GM18519 (cell line): ENCODE measurements around the gene RYR2.
A peak's percentile ranks its signal among the peaks of the same experiment; 100 is the strongest.

Experiments used
- ATAC-seq: cut with Tn5 transposase; IDR thresholded peaks from one replicate; pipeline ENCODE4 v1.9.1; 2021; ENCODE audit warnings: mild to moderate bottlenecking, moderate library complexity; ENCODE audit not compliant: unreplicated experiment, low FRiP score

Gene RYR2

GRCh38 chr1:237749122-237749521 lies 707.1 kb downstream of the RYR2 start:
- ATAC-seq = no peak

- no peak for ATAC-seq
These were observed 709.1 kb downstream of the RYR2 start for GRCh38 chr1:237751090-237751489.

GRCh38 chr1:237754627-237755026 lies 712.6 kb downstream of the RYR2 start:
- ATAC-seq = no peak

GRCh38 chr1:237756304-237756967 lies 714.5 kb downstream of the RYR2 start:
- no peak for ATAC-seq

- no peak for ATAC-seq
These were observed 717.4 kb downstream of the RYR2 start for GRCh38 chr1:237759377-237759776.

DNA sequence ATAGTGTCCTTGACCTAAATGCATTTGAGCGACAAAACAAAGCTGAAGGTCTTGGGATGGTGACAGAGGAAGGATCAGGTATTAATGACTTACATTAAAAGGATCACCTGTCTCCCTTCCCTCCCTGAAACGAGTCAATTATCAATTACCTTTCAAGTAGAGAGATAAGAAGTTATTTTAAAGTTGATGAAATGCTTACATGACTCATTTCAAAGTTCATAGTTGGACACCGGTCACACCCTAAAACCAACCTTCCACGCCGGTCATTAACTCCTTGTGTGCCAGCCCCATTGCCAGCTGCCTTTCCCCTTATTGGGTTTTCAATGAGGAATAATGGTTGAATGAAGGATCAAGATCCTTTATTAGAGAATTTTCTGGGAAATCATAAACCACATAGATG lies 719.0 kb downstream of the RYR2 start:
- ATAC-seq = no peak

DNA sequence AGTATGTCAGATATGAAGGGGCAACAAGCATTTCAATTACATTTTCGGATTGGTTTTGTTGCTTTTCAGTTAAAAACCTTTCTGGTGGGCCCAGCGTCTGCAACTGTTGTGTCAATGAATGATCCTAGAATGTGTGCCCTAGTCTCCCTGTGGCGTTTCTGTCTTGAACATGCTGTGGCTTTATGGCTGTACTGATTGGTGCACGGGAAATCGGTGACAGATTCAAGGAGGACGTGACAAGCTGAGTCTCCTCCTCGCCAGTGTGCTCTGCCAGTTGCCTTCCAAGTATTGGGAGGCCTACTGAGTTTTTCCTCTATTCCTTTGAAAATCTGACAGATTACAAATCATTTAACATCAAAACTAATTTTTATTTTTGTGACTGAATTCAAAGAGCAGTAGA lies 721.2 kb downstream of the RYR2 start:
- ATAC-seq = no peak

GRCh38 chr1:237763751-237764150 lies 721.8 kb downstream of the RYR2 start:
- ATAC-seq = no peak

- no peak for ATAC-seq
These were observed 727.9 kb downstream of the RYR2 start for GRCh38 chr1:237769916-237770315.

DNA sequence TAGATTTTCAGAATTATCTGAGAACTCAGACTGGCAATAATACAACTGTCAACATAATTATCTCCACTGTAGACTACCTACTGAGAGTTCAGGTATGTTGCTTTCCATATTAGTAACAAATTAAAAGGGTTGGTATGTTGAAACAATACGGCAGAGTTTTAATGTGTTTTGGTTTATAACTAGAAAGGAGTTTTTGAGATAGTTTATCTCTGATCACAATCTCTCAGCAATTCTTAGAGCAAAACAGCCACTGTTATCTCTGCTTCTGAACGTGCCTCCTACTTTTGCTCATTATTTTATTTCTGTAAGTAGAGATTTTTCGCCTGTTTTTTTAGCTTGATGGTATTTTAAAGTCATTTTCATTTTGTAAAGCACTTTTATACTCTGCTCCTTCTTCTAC lies 730.0 kb downstream of the RYR2 start:
- ATAC-seq = no peak

- ATAC-seq = no peak
These were observed 732.3 kb downstream of the RYR2 start for GRCh38 chr1:237774246-237774645.

DNA sequence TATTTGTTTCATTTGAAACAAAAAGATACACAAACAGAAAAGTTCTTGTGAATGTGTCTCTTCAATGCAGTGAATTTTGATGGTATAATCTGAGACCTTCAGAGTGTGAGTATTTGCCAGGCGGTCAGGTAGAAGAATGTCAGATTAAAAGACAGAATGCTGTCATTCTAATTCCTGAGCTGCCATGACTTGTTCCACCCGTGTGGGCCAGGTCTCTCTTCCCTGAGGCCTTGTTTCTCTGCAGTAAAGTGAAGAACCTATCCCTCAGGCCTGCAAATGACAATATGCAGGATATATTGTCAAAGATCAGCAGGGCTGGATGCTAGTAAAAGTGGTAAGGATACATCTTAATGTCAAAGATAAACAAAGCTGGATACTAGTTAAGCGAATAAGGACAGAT lies 737.4 kb downstream of the RYR2 start:
- ATAC-seq = no peak

DNA sequence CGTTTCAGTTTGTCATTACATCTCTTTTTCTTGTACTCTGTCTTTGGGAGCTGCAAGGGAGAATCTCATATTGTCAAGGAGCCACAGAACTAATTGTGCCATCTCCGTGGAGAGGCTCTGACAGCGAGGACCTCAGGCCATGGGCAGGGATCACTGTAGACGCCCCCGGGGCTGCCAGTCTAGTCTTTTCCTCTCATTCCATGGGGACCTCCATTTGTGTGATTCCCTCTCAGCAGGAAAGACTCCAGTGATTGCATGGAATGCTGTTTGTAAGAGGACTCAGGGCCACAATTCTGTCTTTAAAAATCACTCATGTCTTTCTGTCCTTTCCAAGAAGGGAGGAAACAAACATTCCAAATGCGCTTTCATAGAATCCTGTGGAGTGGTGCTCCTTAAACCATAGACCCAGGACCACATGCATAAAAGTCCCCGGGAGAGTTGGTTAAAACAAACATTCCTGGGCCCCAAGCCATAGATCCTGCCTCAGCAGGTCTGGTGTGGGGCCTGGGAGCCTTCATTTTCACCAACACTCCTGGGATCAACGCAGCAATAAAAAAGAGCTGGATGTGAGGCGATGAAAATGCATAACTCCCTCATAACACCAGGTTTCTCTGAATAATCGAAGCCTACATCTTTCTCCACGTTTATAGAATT lies 744.2 kb downstream of the RYR2 start:
- no peak for ATAC-seq

- no peak for ATAC-seq
These were observed 746.1 kb downstream of the RYR2 start for GRCh38 chr1:237788069-237788468.

GRCh38 chr1:237789619-237790018 lies 747.6 kb downstream of the RYR2 start:
- no peak for ATAC-seq

- no peak for ATAC-seq
These were observed 749.6 kb downstream of the RYR2 start for GRCh38 chr1:237791592-237791991.

DNA sequence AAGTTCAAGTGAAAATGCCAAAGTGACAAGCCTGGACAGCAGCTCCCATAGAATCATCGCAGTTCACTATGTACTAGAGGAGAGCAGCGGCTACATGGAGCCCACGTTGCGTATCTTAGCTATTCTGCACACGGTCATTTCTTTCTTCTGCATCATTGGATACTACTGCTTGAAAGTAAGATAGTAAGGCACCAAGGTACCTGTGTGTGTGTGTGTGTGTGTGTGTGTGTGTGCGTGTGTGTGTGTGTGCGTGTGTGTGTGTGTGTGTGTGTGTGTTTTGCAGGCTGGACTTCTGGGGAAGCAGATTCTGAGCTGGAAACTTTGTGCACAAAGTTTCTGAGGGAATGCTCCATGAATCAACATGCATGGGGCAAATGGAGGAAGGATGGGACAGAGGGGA lies 750.2 kb downstream of the RYR2 start:
- no peak for ATAC-seq

DNA sequence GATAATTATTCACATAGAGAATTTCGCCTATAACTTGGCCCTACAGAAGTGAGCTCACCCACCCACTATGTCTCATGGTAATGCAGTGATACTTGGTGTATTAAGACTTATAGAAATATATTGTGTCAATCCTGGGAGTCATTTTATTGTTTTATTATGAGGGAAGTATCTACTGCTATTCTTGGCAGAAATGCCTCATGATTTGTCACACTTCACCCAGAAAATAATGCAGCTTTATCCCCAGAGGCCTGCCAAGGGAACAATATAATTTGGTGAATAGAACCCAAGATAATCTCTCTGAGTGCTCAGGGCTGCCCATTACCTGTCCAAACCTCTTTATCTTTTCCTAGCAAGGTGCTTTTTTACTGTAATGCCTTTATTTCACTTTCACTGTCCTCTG lies 750.7 kb downstream of the RYR2 start:
- no peak for ATAC-seq

DNA sequence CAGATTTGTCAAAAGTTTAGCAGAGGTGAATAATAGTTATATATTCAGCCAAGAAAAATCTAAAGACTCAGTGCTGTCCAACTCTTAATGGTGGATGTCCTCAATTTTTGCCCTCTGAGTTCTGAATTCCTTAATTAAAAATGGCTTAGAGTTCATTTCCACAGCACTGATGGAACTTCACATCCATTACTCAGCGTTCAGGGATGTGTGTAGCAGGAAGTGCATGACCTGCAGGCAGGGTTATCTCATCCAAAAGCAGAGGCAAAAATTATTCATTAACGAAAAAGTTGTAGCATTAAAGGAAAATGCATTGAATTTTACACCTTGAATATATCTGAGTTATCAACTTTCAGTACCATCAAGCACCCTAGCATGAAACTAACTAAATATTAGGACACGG lies 752.1 kb downstream of the RYR2 start:
- no peak for ATAC-seq

DNA sequence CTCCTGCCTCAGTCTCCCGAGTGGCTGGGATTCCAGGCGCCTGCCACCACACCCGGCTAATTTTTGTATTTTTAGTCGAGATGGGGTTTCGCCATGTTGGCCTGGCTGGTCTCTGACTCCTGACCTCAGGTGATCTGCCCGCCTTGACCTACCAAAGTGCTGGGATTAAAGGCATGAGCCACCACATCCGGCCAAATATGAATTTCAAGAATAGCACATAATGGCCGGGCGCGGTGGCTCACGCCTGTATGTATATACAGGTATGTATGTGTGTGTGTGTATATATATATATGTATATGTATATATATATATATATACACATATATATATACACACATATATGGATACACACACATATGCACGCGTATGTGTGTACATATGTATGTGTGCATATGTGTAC lies 753.6 kb downstream of the RYR2 start:
- no peak for ATAC-seq

GRCh38 chr1:237799762-237800474 lies 757.9 kb downstream of the RYR2 start:
- peak; percentile 100 for ATAC-seq

- ATAC-seq = no peak
These were observed 762.5 kb downstream of the RYR2 start for GRCh38 chr1:237804516-237804915.
